H9 (cell line): ENCODE measurements around the gene NEDD4L. TPM values are rescaled to one million over a fixed set of nuclear protein-coding genes. Genes with fewer than 3 reads are reported as not detected.

ENCODE experiments used
- DNase-seq: peaks from one replicate; pipeline ENCODE4 v3.0.0-alpha.2; 2017
- H2AFZ ChIP-seq: one replicate; pipeline ENCODE4 v1.6.1; 2013; ENCODE audit warnings: mild to moderate bottlenecking, low read length, control low read depth, moderate library complexity
- H2AK5ac ChIP-seq: 2 replicates; pipeline ENCODE4 v1.6.1; 2013; ENCODE audit warnings: low read length, control low read depth, mixed read lengths; ENCODE audit not compliant: insufficient read length
- H2BK120ac ChIP-seq: one replicate; pipeline ENCODE4 v1.6.1; 2013; ENCODE audit warnings: low read depth, mild to moderate bottlenecking, low read length, control low read depth, inconsistent platforms; ENCODE audit not compliant: poor library complexity, severe bottlenecking
- H2BK12ac ChIP-seq: 2 replicates; pipeline ENCODE4 v1.6.1; 2013; ENCODE audit warnings: low read length, control low read depth, mixed read lengths, low read depth; ENCODE audit not compliant: insufficient read length
- H2BK15ac ChIP-seq: 2 replicates; pipeline ENCODE4 v1.6.1; 2013; ENCODE audit warnings: low read depth, low read length, control low read depth
- H2BK20ac ChIP-seq: one replicate; pipeline ENCODE4 v1.6.1; 2013; ENCODE audit warnings: low read depth, mild to moderate bottlenecking, low read length, control low read depth, inconsistent platforms; ENCODE audit not compliant: poor library complexity, severe bottlenecking
- H2BK5ac ChIP-seq: 2 replicates; pipeline ENCODE4 v1.6.1; 2013; ENCODE audit warnings: low read length, control low read depth, mixed read lengths; ENCODE audit not compliant: insufficient read length
- H3K14ac ChIP-seq: 2 replicates; pipeline ENCODE4 v1.6.1; 2013; ENCODE audit warnings: low read length, control low read depth; ENCODE audit not compliant: insufficient read depth
- H3K18ac ChIP-seq: 2 replicates; pipeline ENCODE4 v1.6.1; 2013; ENCODE audit warnings: low read depth, mild to moderate bottlenecking, mixed read lengths, low read length, control low read depth; ENCODE audit not compliant: insufficient read length
- H3K23ac ChIP-seq: 2 replicates; pipeline ENCODE4 v1.6.1; 2013; ENCODE audit warnings: low read length, control low read depth, mixed read lengths, low read depth; ENCODE audit not compliant: insufficient read length
- H3K23me2 ChIP-seq: 2 replicates; pipeline ENCODE4 v1.6.1; 2013; ENCODE audit warnings: low read depth, mild to moderate bottlenecking, mixed read lengths, low read length, control low read depth; ENCODE audit not compliant: insufficient read length, poor library complexity, severe bottlenecking
- H3K27ac ChIP-seq: 2 replicates; pipeline ENCODE4 v1.5.1; 2013; ENCODE audit warnings: low read length, control low read depth, mixed read lengths, low read depth; ENCODE audit not compliant: insufficient read length
- H3K27me3 ChIP-seq: 2 replicates; pipeline ENCODE4 v1.6.1; 2013; ENCODE audit warnings: low read length, control low read depth, inconsistent platforms; ENCODE audit not compliant: insufficient read depth
- H3K4ac ChIP-seq: 2 replicates; pipeline ENCODE4 v1.6.1; 2013; ENCODE audit warnings: low read depth, mild to moderate bottlenecking, control low read depth, inconsistent platforms, low read length, moderate library complexity
- H3K4me1 ChIP-seq: 2 replicates; pipeline ENCODE4 v1.6.1; 2013; ENCODE audit warnings: low read length, control low read depth, inconsistent platforms; ENCODE audit not compliant: insufficient read depth
- H3K4me2 ChIP-seq: 2 replicates; pipeline ENCODE4 v1.6.1; 2013; ENCODE audit warnings: low read length, control low read depth, mixed read lengths; ENCODE audit not compliant: insufficient read length, insufficient read depth
- H3K56ac ChIP-seq: 2 replicates; pipeline ENCODE4 v1.6.1; 2013; ENCODE audit warnings: low read depth, mild to moderate bottlenecking, mixed read lengths, low read length, control low read depth; ENCODE audit not compliant: insufficient read length
- H3K79me1 ChIP-seq: 2 replicates; pipeline ENCODE4 v1.6.1; 2013; ENCODE audit warnings: low read depth, mild to moderate bottlenecking, moderate library complexity, low read length, control low read depth, inconsistent platforms; ENCODE audit not compliant: insufficient read depth, poor library complexity, severe bottlenecking
- H3K79me2 ChIP-seq: 2 replicates; pipeline ENCODE4 v1.6.1; 2013; ENCODE audit warnings: low read length, control low read depth, inconsistent platforms; ENCODE audit not compliant: insufficient read depth
- H3K9ac ChIP-seq: 2 replicates; pipeline ENCODE4 v1.6.1; 2013; ENCODE audit warnings: low read length, control low read depth, mixed read lengths; ENCODE audit not compliant: insufficient read length; ENCODE audit errors: extremely low read depth
- H3K9me3 ChIP-seq: one replicate; pipeline ENCODE4 v1.6.1; 2013; ENCODE audit warnings: low read depth, low read length, inconsistent platforms; ENCODE audit not compliant: control insufficient read depth
- H3T11ph ChIP-seq: one replicate; pipeline ENCODE4 v1.6.1; 2013; ENCODE audit warnings: mild to moderate bottlenecking, low read length, control low read depth, inconsistent platforms
- H4K20me1 ChIP-seq: one replicate; pipeline ENCODE4 v1.6.1; 2013; ENCODE audit not compliant: control insufficient read depth, insufficient read length, insufficient read depth
- H4K5ac ChIP-seq: 2 replicates; pipeline ENCODE4 v1.6.1; 2013; ENCODE audit warnings: low read depth, mild to moderate bottlenecking, mixed read lengths, low read length, control low read depth; ENCODE audit not compliant: insufficient read length
- H4K8ac ChIP-seq: replicated peaks from 2 replicates; pipeline ENCODE4 v1.6.1; 2013; ENCODE audit warnings: low read length, control low read depth, mixed read lengths, low read depth; ENCODE audit not compliant: insufficient read length
- H4K91ac ChIP-seq: 2 replicates; pipeline ENCODE4 v1.6.1; 2013; ENCODE audit warnings: low read depth, mild to moderate bottlenecking, moderate library complexity, mixed read lengths, low read length, control low read depth; ENCODE audit not compliant: insufficient read length
- H3K27ac Mint-ChIP-seq, 3 experiments: 2 replicates in 2 of 3; 3 replicates in 1 of 3; pipeline ENCODE4 v1.8.0; 2020 to 2021; ENCODE audit warnings: mixed read lengths in 3 of 3, mild to moderate bottlenecking in 1 of 3, moderate library complexity in 1 of 3
- H3K27me3 Mint-ChIP-seq: 2 replicates; pipeline ENCODE4 v1.8.0; 2021; ENCODE audit warnings: low read depth, mild to moderate bottlenecking, moderate library complexity, mixed read lengths
- H3K36me3 Mint-ChIP-seq, 3 experiments: 2 replicates in 2 of 3; 3 replicates in 1 of 3; pipeline ENCODE4 v1.8.0; 2020 to 2021; ENCODE audit warnings: low read depth in 3 of 3, mixed read lengths in 3 of 3; ENCODE audit not compliant: insufficient read depth in 1 of 3
- H3K4me1 Mint-ChIP-seq, 2 experiments: 2 replicates each; pipeline ENCODE4 v1.8.0; 2020; ENCODE audit warnings: mixed read lengths in 2 of 2
- H3K4me3 Mint-ChIP-seq, 2 experiments: 2 replicates in 1 of 2; 3 replicates in 1 of 2; pipeline ENCODE4 v1.8.0; 2020 to 2021; ENCODE audit warnings: mild to moderate bottlenecking in 2 of 2, mixed read lengths in 2 of 2, moderate library complexity in 1 of 2
- H3K9me3 Mint-ChIP-seq, 2 experiments: 2 replicates in 1 of 2; 3 replicates in 1 of 2; pipeline ENCODE4 v1.8.0; 2020; ENCODE audit warnings: mild to moderate bottlenecking in 2 of 2, mixed read lengths in 2 of 2, moderate library complexity in 1 of 2
- CTCF ChIP-seq: fragments of 200-600 bp; sonication (generic); conservative IDR thresholded peaks from 3 replicates; pipeline ENCODE4 v1.8.0; 2021; ENCODE audit warnings: antibody characterized with exemption, mild to moderate bottlenecking
- WGBS: extraction: QIAGEN DNeasy Blood & Tissue Kit; methylation state at CpG from one replicate; pipeline ENCODE4 v1.1.7; 2013; ENCODE audit warnings: missing lambda C conversion rate, low lambda C conversion rate, mixed read lengths; ENCODE audit not compliant: insufficient read length; ENCODE audit errors: extremely low coverage; 5-methylcytosine and 5-hydroxymethylcytosine counted together
- total RNA-seq: library from RNA; stranded (reverse); gene quantifications from 2 replicates; pipeline ENCODE4 v1.2.1, GENCODE V29; 2021

NEDD4L gene
- total RNA-seq, 1 experiment from 2014 or later, result 76.3 TPM

GRCh38 chr18:58143386-58143785 is 99.4 kb downstream of the NEDD4L start:
- no peak overlapping the region for H3K9ac ChIP-seq
- no peaks in the 10 kb centered on the region for H3K79me1 ChIP-seq
- H2AK5ac ChIP-seq, result no peak overlapping the region
- no peak overlapping the region for H3K27ac ChIP-seq
- H3K4me1 ChIP-seq, result peaks cover 4% of the 10 kb centered on the region; the same call in 1 of the 2 replicates
- no peaks in the 10 kb centered on the region for H4K20me1 ChIP-seq
- Mint-ChIP-seq H3K4me3 (no peak overlapping the region), H3K4me1 (peaks cover 26 to 33% of the 10 kb centered on the region in 2 experiments), H3K9me3 (peaks cover 6 to 10% of the 10 kb centered on the region in 2 experiments; a peak in 3 of 5 replicates), H3K36me3 (peaks cover 8 to 14% (median 8%) of the 10 kb centered on the region in 3 experiments; a peak in 6 of 7 replicates), H3K27me3 (no peaks in the 10 kb centered on the region), H3K27ac (no peak overlapping the region; a peak in 1 of 7 replicates)
- no peak overlapping the region for H3K4ac ChIP-seq
- no peak overlapping the region for H2BK15ac ChIP-seq
- no peaks in the 10 kb centered on the region for H3K23me2 ChIP-seq
- H3K14ac ChIP-seq, result no peak overlapping the region
- TF ChIP-seq CTCF, result no peak
- no peak overlapping the region for H3K4me2 ChIP-seq
- H3K9me3 ChIP-seq, result no peaks in the 10 kb centered on the region
- H2BK20ac ChIP-seq, result no peak overlapping the region
- no peak overlapping the region for H4K91ac ChIP-seq
- H2BK12ac ChIP-seq, result no peak overlapping the region
- no peak for DNase-seq
- H3K56ac ChIP-seq, result no peak overlapping the region
- no peak overlapping the region for H3K23ac ChIP-seq
- no peak overlapping the region for H2BK5ac ChIP-seq
- H3K27me3 ChIP-seq, result no peaks in the 10 kb centered on the region
- no peak overlapping the region for H2AFZ ChIP-seq
- no peak overlapping the region for H4K5ac ChIP-seq
- H3K18ac ChIP-seq, result no peak overlapping the region
- H2BK120ac ChIP-seq, result no peak overlapping the region
- WGBS, result no CpG with 5 or more reads among the region's 11 CpGs
- no peaks in the 10 kb centered on the region; the same call in 1 of the 2 replicates for H3K79me2 ChIP-seq
- H4K8ac ChIP-seq, result no peak overlapping the region
- H3T11ph ChIP-seq, result no peak overlapping the region
